Stimulated activated naive CD8-positive, alpha-beta T cell treated with anti-CD3 and anti-CD28 coated beads, Interleukin-15, Interleukin-2, amounts not matched to agents 100 U/mL and 50 U/mL, for 24 hours (primary cell): Measurements from ENCODE around the gene GAB3.
"Not testable (repeated sequence)": the region's sequence is repeated elsewhere in the genome, so short reads cannot be mapped to it uniquely, and the experiment has no call there.

ENCODE experiments used
- ATAC-seq: fragments of 150-1000 bp; cut with Tn5 transposase; one replicate; pipeline ENCODE4 v1.10.0; 2021
- DNase-seq: peaks from one replicate; pipeline ENCODE4 v3.0.0; 2021

Gene GAB3

GRCh38 chrX:154657226-154657805, 93.6 kb downstream of the GAB3 start:
- ATAC-seq (no peak), DNase-seq (no peak)

- DNase-seq = no peak
Observed at GRCh38 chrX:154655786-154656185, 95.1 kb downstream of the GAB3 start.

GRCh38 chrX:154655346-154655745, 95.5 kb downstream of the GAB3 start:
- ATAC-seq = no peak
- no peak for DNase-seq

More at GRCh38 chrX:154655786-154656185, 95.1 kb downstream of the GAB3 start:
- no peak for ATAC-seq

- ATAC-seq = no peak
- no peak for DNase-seq
Observed at GRCh38 chrX:154654925-154655324, 96.0 kb downstream of the GAB3 start.

- no peak for DNase-seq
- ATAC-seq = no peak
Observed at GRCh38 chrX:154654372-154654771, 96.5 kb downstream of the GAB3 start.

GRCh38 chrX:154653413-154653812, 97.5 kb downstream of the GAB3 start, which contains the start of gene CTAG2:
Gene CTAG2 (minus strand): TSS chrX:154653579. CDS start chrX:154653515, 64 bp downstream.
- not testable (repeated sequence) for DNase-seq, ATAC-seq

- ATAC-seq = no peak
- DNase-seq = no peak
Observed at GRCh38 chrX:154653048-154653401, 97.9 kb downstream of the GAB3 start.

- DNase-seq = no peak
- ATAC-seq = no peak
Observed at GRCh38 chrX:154652311-154653047, 98.4 kb downstream of the GAB3 start.

- ATAC-seq = no peak
Observed at GRCh38 chrX:154650221-154650510, 100.7 kb downstream of the GAB3 start.

GRCh38 chrX:154649503-154650220, 101.2 kb downstream of the GAB3 start:
- ATAC-seq (no peak), DNase-seq (no peak)

More at GRCh38 chrX:154650221-154650510, 100.7 kb downstream of the GAB3 start:
- no peak for DNase-seq

- ATAC-seq (no peak), DNase-seq (no peak)
Observed at GRCh38 chrX:154648931-154649330, 101.9 kb downstream of the GAB3 start.

GRCh38 chrX:154645745-154646378, 105.0 kb downstream of the GAB3 start:
- DNase-seq = not testable (repeated sequence)
- ATAC-seq = peak; percentile 82

GRCh38 chrX:154643708-154644107, 107.2 kb downstream of the GAB3 start:
- not testable (repeated sequence) for ATAC-seq

GRCh38 chrX:154641740-154642139, 109.1 kb downstream of the GAB3 start:
- not testable (repeated sequence) for ATAC-seq, DNase-seq

More at GRCh38 chrX:154643708-154644107, 107.2 kb downstream of the GAB3 start:
- not testable (repeated sequence) for DNase-seq

- DNase-seq, ATAC-seq: not testable (repeated sequence)
Observed at GRCh38 chrX:154633661-154634060, 117.2 kb downstream of the GAB3 start.

GRCh38 chrX:154630949-154631348, 119.9 kb downstream of the GAB3 start:
- DNase-seq, ATAC-seq: not testable (repeated sequence)

GRCh38 chrX:154628960-154629359, 121.9 kb downstream of the GAB3 start:
- not testable (repeated sequence) for DNase-seq, ATAC-seq
